HUDEP-2 (cell line): Measurements from ENCODE around the gene PARP9.
A peak's percentile ranks its signal among the peaks of the same experiment; 100 is the strongest.

Experiments used
- DNase-seq, 76 experiments: peaks; one replicate each; lab custom pipeline; 2025; ENCODE audit not compliant: unreplicated experiment in 76 of 76; lab: John Stamatoyannopoulos, UW

Gene PARP9

DNA sequence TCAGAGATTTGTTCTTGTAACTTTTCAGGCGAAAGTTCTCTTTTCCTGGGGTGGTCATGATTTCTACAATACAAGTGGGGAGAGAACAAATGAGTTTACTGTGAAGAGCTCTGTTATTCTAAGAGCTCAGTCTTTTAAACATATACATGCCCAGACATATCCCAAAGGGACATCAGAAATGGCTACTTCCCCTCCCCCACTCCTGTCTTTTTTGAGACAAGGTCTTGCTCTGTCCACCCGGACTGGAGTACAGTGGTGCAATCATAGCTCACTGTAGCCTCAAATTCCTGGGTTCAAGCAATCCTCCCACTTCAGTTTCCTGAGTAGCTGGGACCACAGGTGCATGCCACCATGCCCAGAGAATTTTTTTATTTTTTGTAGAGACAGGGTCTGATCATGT, 67.6 kb downstream of the PARP9 start:
- DNase-seq: no peak

DNA sequence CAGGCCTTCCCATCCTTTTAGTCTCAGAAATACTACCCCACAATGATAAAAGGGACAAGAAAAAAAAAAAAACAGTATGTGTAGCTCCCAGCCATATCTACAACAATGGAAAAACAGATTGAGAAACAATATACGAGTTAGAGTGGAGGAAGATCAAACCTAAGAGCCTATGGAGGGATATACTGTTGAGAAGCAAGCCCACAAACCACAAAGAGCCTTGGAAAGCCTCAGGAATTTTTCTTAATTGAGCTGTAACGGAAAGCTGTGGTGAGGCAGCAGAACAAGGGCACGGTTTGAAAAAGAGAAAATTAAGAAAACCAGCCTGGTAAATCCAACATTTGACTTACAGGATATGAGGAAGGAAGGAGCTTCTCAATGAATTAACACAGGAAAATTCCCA, 70.8 kb downstream of the PARP9 start:
- no peak for DNase-seq

DNA sequence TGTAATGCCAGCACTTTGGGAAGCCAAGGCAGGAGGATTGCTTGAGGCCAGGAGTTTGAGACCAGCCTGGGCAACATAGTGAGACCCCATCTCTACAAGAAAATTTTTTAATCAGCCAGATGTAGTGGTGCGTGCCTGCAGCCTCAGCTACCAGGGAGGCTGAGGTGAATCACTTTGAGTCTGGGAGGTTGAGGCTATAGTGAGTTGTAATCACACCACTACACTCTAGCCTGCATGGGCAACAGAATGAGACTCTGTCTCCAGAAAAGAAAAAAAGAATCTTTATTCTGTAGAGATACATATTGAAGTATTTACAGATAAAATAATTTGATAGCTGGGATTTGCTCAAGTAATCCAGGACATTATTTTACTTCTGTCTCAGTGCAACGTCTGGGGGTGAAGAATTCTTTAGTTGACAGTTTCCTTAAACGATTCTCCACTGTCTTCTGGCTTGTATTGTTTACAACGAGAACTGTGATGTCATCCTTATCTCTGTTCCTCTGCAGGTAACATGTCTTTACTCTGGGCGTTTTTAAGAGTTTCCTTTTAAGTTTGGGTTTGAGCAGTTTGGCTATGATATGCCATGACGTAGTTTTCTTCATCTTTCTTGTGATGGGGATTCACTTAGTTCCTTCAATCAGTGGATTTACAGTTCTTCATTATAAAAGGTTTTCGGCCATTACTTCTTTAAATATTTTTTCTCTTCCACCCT, 75.7 kb downstream of the PARP9 start:
- DNase-seq: no peak

DNA sequence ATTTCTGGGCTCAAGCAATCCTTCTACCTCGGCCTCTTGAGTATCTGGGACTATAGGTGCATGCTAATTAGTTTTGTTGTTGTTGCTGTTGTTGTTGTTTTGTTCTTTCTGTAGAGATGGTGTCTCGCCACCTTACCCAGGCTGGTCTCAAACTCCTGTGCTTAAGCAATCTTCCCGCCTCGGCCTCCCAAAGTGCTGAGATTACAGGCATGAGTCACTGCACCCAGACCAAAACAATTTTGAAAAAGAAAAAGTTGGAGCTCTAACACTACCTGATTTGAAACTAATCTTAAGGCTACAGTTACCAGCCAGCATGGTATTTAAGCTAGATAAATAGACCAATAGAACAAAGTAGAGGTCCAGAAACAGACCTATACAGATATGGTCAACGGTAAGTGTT, 79.1 kb downstream of the PARP9 start:
- DNase-seq: peak in 1 of 76 experiments; percentile 4

DNA sequence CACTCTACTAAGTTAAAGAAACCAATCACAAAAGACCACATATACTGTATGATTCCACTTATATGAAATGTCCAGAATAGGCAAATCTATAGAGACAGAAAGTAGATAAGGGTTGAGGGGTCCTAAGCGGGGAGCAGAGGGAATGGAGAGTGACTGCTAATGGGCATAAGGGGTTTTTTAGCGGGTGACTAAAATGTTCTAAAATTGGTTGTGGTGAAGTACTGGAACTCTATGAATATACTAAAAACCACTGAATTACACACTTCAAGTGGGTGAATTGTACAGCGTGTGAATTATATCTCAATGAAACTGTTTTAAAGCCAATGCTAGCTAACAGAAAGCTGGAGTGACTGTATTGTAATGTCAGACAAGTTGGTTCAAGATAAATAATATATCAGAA, 82.7 kb downstream of the PARP9 start:
- no peak for DNase-seq
